SK-N-SH treated with all-trans-retinoic acid at 6 μM for 48 hours (cell line): Measurements from ENCODE around the gene FAM167B.

Source experiments
- ARNTL ChIP-seq: fragments of 450-650 bp; formaldehyde crosslinking; IDR thresholded peaks from 2 replicates; pipeline ENCODE4 v1.5.0; 2020; ENCODE audit warnings: low read depth, mild to moderate bottlenecking, moderate library complexity, borderline replicate concordance
- BACH2 ChIP-seq: fragments of 250-450 bp; sonication (Bioruptor Pico); IDR thresholded peaks from 2 replicates; pipeline ENCODE4 v1.9.0; 2021; ENCODE audit warnings: mild to moderate bottlenecking, borderline replicate concordance
- OSR1 ChIP-seq: fragments of 250-450 bp; sonication (Bioruptor Pico); IDR thresholded peaks from 2 replicates; pipeline ENCODE4 v1.8.0; 2022; ENCODE audit warnings: moderate library complexity, mild to moderate bottlenecking, inconsistent platforms
- PATZ1 ChIP-seq: fragments of 250-450 bp; sonication (Bioruptor Pico); IDR thresholded peaks from 2 replicates; pipeline ENCODE4 v1.8.0; 2020; ENCODE audit warnings: mild to moderate bottlenecking, moderate library complexity, borderline replicate concordance
- PPARA ChIP-seq: fragments of 250-450 bp; sonication (Bioruptor Pico); IDR thresholded peaks from 2 replicates; pipeline ENCODE4 v1.5.0; 2020; ENCODE audit warnings: mild to moderate bottlenecking, borderline replicate concordance
- RARB ChIP-seq: fragments of 250-450 bp; sonication (Bioruptor Pico); IDR thresholded peaks from 2 replicates; pipeline ENCODE4 v1.8.0; 2021; ENCODE audit warnings: mild to moderate bottlenecking, moderate library complexity
- ZC3H10 ChIP-seq: fragments of 250-450 bp; sonication (Bioruptor Pico); IDR thresholded peaks from 2 replicates; pipeline ENCODE4 v1.5.1; 2021; ENCODE audit warnings: mild to moderate bottlenecking, moderate library complexity
- ZFP30 ChIP-seq: fragments of 450-650 bp; formaldehyde crosslinking; IDR thresholded peaks from 2 replicates; pipeline ENCODE4 v1.5.0; 2022; ENCODE audit warnings: mild to moderate bottlenecking, moderate library complexity

- TF ChIP-seq BACH2 (no peak), ZC3H10 (CRISPR knock-in tag) (no peak), ARNTL (CRISPR knock-in tag) (no peak), RARB (CRISPR knock-in tag) (no peak), PPARA (no peak), PATZ1 (CRISPR knock-in tag) (no peak), ZFP30 (no peak), OSR1 (CRISPR knock-in tag) (no peak)
Measured at GRCh38 chr1:32256473-32257226, 9.6 kb downstream of the FAM167B start.
